Measurements from ENCODE around the gene KIF11. TPM values are rescaled to one million over a fixed set of nuclear protein-coding genes. Genes with fewer than 3 reads are reported as not detected.

KIF11 gene
- total RNA-seq, 1 experiment from 2014 or later: 33.8 TPM

- Histone ChIP-seq H4K20me1 (ENCODE audit: insufficient read depth) (no peaks in the 10 kb centered on the region), H3K4me3 (replicated peaks in 1 of 2; ENCODE audit: low read depth in 1 of 2, low read length in 2 of 2) (no peak overlapping the region), H3K9me2 (ENCODE audit: insufficient read depth) (no peaks in the 10 kb centered on the region), H3K4me2 (ENCODE audit: low read length) (no peak overlapping the region), H3K4me1 (ENCODE audit: control insufficient read depth in 1 of 2, insufficient read depth in 2 of 2, low read length in 2 of 2) (no peaks in the 10 kb centered on the region), H3K9ac (ENCODE audit: low read length) (no peak overlapping the region), H3K36me3 (ENCODE audit: control insufficient read depth in 1 of 2, insufficient read depth in 2 of 2, low read length in 2 of 2) (peaks cover 20 to 42% of the 10 kb centered on the region in 2 experiments; a peak in 3 of 4 replicates), H3K9me3 (ENCODE audit: control insufficient read depth in 1 of 2, insufficient read depth in 1 of 2, low read depth in 1 of 2, low read length in 2 of 2) (no peaks in the 10 kb centered on the region), H3K79me2 (ENCODE audit: insufficient read depth, low read length) (peaks cover 54% of the 10 kb centered on the region), H3K27ac (ENCODE audit: low read depth, low read length) (no peak overlapping the region), H3K27me3 (ENCODE audit: insufficient read depth, low read length) (no peaks in the 10 kb centered on the region), H2AFZ (ENCODE audit: low read depth, low read length, poor library complexity, severe bottlenecking) (no peak overlapping the region)
- DNase-seq (ENCODE audit: low read depth, low spot score) (no peak), ATAC-seq (peak; percentile 34; the same call in 1 of the 2 replicates)
- TF ChIP-seq EZH2 (IDR thresholded peaks at IDR 0.05) (no peak), CEBPB (IDR thresholded peaks at IDR 0.05; ENCODE audit: low read depth) (no peak), ELF1 (IDR thresholded peaks at IDR 0.05; ENCODE audit: borderline replicate concordance, low read depth) (no peak), SIN3A (IDR thresholded peaks at IDR 0.05; ENCODE audit: low read depth) (no peak), EZH2phosphoT487 (IDR thresholded peaks at IDR 0.05; ENCODE audit: borderline replicate concordance) (no peak), CBX3 (IDR thresholded peaks at IDR 0.05; ENCODE audit: low read depth) (no peak), ZNF274 (IDR thresholded peaks at IDR 0.05; ENCODE audit: low read depth, low read length) (no peak)
- TF ChIP-seq, protein P1, sequence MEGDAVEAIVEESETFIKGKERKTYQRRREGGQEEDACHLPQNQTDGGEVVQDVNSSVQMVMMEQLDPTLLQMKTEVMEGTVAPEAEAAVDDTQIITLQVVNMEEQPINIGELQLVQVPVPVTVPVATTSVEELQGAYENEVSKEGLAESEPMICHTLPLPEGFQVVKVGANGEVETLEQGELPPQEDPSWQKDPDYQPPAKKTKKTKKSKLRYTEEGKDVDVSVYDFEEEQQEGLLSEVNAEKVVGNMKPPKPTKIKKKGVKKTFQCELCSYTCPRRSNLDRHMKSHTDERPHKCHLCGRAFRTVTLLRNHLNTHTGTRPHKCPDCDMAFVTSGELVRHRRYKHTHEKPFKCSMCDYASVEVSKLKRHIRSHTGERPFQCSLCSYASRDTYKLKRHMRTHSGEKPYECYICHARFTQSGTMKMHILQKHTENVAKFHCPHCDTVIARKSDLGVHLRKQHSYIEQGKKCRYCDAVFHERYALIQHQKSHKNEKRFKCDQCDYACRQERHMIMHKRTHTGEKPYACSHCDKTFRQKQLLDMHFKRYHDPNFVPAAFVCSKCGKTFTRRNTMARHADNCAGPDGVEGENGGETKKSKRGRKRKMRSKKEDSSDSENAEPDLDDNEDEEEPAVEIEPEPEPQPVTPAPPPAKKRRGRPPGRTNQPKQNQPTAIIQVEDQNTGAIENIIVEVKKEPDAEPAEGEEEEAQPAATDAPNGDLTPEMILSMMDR (IDR thresholded peaks at IDR 0.05 in 2 of 3, conservative IDR thresholded peaks at IDR 0.05 in 1 of 3; ENCODE audit: borderline replicate concordance in 1 of 3, insufficient read depth in 1 of 3, low read depth in 2 of 3, low read length in 2 of 3): peak in 1 of 3 experiments; percentile 32; a peak in 1 of 6 replicates
- TF ChIP-seq, protein P2, sequence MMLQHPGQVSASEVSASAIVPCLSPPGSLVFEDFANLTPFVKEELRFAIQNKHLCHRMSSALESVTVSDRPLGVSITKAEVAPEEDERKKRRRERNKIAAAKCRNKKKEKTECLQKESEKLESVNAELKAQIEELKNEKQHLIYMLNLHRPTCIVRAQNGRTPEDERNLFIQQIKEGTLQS (IDR thresholded peaks at IDR 0.05): no peak
- no TSS peak for BruUV-seq (replicated peaks)
- intact Hi-C loops (cut with micrococcal nuclease): loop anchor here (1.0 kb wide), 1 partner anchor 11 kb away; no protein-coding TSS in a partner anchor
- ChIA-PET RAD21 (ENCODE audit: low non-redundant PET in 1 of 2, low total read pairs in 2 of 2, uncharacterized antibody in 2 of 2, unreplicated experiment in 2 of 2) (no interaction called here), CTCF (no interaction called here), POLR2A (no interaction called here)
Observed at GRCh38 chr10:92627845-92628480, 35.0 kb downstream of the KIF11 start.
